Measurements from ENCODE around the gene KLF9.

The KLF9 gene

DNA sequence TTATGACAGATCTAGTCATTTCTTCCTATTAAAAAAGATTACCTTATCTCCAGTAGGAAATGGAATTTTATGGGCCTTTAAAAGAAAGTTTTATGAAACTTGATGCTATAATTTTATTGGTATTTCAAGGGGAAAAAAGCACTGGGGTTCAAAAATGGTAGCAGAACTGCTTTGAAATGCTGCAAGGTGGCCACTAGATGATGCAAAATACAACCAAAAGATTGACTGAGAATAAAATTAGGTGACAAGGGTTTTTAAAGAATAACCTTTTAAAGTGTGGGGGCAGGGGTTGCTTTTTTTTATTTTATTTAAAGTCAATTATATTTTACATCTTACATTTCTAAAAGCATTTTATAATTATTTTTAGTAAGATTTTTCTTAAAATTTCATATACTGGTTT lies 61.7 kb downstream of the KLF9 start:
- peak in 1 of 3 experiments; percentile 47 for DNase-seq

GRCh38 chr9:70352356-70352755 lies 62.1 kb downstream of the KLF9 start:
- no peak for DNase-seq

- no peak for DNase-seq
These were observed 67.4 kb downstream of the KLF9 start for GRCh38 chr9:70347046-70347445.

DNA sequence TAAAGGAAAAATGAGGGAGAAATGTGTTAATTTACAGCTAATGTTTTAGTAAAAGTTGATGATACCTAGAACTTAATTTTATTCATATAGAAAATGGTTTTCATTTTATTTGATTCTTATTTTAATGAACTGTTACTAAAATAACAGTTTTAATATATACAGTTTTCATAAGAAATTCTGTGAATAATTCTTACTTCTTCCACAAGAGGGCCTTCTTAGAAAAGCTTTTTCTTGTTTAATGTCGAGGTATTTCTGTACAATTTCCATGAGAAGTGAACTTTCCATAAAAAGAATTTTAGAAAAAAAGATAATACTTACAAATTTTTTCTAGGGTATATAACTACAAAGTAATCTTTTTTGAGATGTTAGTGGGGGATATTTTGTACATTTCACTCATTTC lies 73.9 kb downstream of the KLF9 start:
- peak in 1 of 3 experiments; percentile 50 for DNase-seq
